PC-9 (cell line): ENCODE measurements around the gene OXA1L. TPM values are rescaled to one million over a fixed set of nuclear protein-coding genes. Genes with fewer than 3 reads are reported as not detected.

ENCODE experiments used
- BruUV-seq: library from RNA; stranded (reverse); fragments of 400-500 nt; replicated peaks from 2 replicates; lab custom pipeline; 2021; lab: Mats Ljungman, UMichigan
- CTCF ChIA-PET: fragments of 300-600 bp; sonication (Branson Sonifier 250); formaldehyde crosslinking; loops from one replicate; lab custom pipeline; 2022; ENCODE audit warnings: antibody characterized with exemption; lab: Charles Lee
- POLR2A ChIA-PET: fragments of 300-600 bp; sonication (Branson Sonifier 250); formaldehyde crosslinking; loops from one replicate; lab custom pipeline; 2022; ENCODE audit warnings: antibody characterized with exemption; ENCODE audit not compliant: unreplicated experiment; lab: Charles Lee
- DNase-seq, 2 experiments: peaks; one replicate each; pipeline versions ENCODE4 v3.0.0 to v3.0.0-alpha.2; 2015 to 2022; ENCODE audit warnings: mixed read lengths in 1 of 2
- H2AFZ ChIP-seq: fragments of 200-600 bp; sonication (generic); 2 replicates; pipeline ENCODE4 v1.8.1; 2017; ENCODE audit warnings: antibody characterized with exemption
- H3F3A ChIP-seq: fragments of 200-600 bp; sonication (generic); 2 replicates; pipeline ENCODE4 v1.8.1; 2017; ENCODE audit warnings: antibody characterized with exemption, mild to moderate bottlenecking, low read depth; ENCODE audit not compliant: insufficient read depth
- H3K27ac ChIP-seq: fragments of 200-600 bp; sonication (generic); 2 replicates; pipeline ENCODE4 v1.6.1; 2016; ENCODE audit warnings: mixed run types
- H3K27me3 ChIP-seq: fragments of 200-600 bp; sonication (generic); 2 replicates; pipeline ENCODE4 v1.6.1; 2016; ENCODE audit warnings: low read depth, mixed run types; ENCODE audit not compliant: insufficient read depth
- H3K36me3 ChIP-seq: fragments of 200-600 bp; sonication (generic); 2 replicates; pipeline ENCODE4 v1.6.1; 2016; ENCODE audit warnings: low read depth, mixed run types
- H3K4me1 ChIP-seq: fragments of 200-600 bp; sonication (generic); replicated peaks from 2 replicates; pipeline ENCODE4 v1.6.1; 2016; ENCODE audit warnings: mixed run types; ENCODE audit not compliant: insufficient read depth
- H3K4me2 ChIP-seq: fragments of 200-600 bp; sonication (generic); 2 replicates; pipeline ENCODE4 v1.6.1; 2017; ENCODE audit warnings: mixed run types
- H3K4me3 ChIP-seq: fragments of 200-600 bp; sonication (generic); 2 replicates; pipeline ENCODE4 v1.6.1; 2016; ENCODE audit warnings: mixed run types
- H3K79me2 ChIP-seq: fragments of 200-600 bp; sonication (generic); 2 replicates; pipeline ENCODE4 v1.6.1; 2017; ENCODE audit warnings: low read depth, mixed run types
- H3K9me2 ChIP-seq: fragments of 200-600 bp; sonication (generic); 2 replicates; pipeline ENCODE4 v1.8.1; 2017; ENCODE audit warnings: mild to moderate bottlenecking; ENCODE audit not compliant: insufficient read depth
- H3K9me3 ChIP-seq: fragments of 200-600 bp; sonication (generic); 2 replicates; pipeline ENCODE4 v1.8.1; 2016; ENCODE audit warnings: low read depth; ENCODE audit not compliant: insufficient read depth
- H4K20me1 ChIP-seq: fragments of 200-600 bp; sonication (generic); 2 replicates; pipeline ENCODE4 v1.8.1; 2017; ENCODE audit not compliant: insufficient read depth
- CTCF ChIP-seq: fragments of 200-600 bp; sonication (generic); conservative IDR thresholded peaks from 2 replicates; pipeline ENCODE4 v1.6.1; 2017; ENCODE audit warnings: mixed run types, antibody characterized with exemption, mild to moderate bottlenecking, moderate library complexity
- EZH2 ChIP-seq: fragments of 200-600 bp; sonication (generic); IDR thresholded peaks from 2 replicates; pipeline ENCODE4 v1.8.0; 2017; ENCODE audit warnings: antibody characterized with exemption, low read depth
- intact Hi-C: fragments of 100-400 bp; cut with micrococcal nuclease; formaldehyde crosslinking; loops from one replicate; pipeline ENCODE4 v1.10.0; 2022; ENCODE audit not compliant: unreplicated experiment
- total RNA-seq: library from RNA; stranded (reverse); gene quantifications from 2 replicates; pipeline ENCODE4 v1.2.3, GENCODE V29; 2021

Gene OXA1L
- total RNA-seq, 1 experiment from 2014 or later, result 70.9 TPM

- Histone ChIP-seq H3K27ac (no peak overlapping the region), H3F3A (no peaks in the 10 kb centered on the region), H3K9me3 (no peaks in the 10 kb centered on the region), H3K9me2 (no peaks in the 10 kb centered on the region), H4K20me1 (no peaks in the 10 kb centered on the region), H2AFZ (no peak overlapping the region), H3K4me3 (no peak overlapping the region), H3K4me2 (no peak overlapping the region), H3K4me1 (peaks cover 7% of the 10 kb centered on the region), H3K36me3 (peaks cover 4% of the 10 kb centered on the region; the same call in 1 of the 2 replicates), H3K79me2 (peaks cover 35% of the 10 kb centered on the region), H3K27me3 (no peaks in the 10 kb centered on the region)
- POLR2A ChIA-PET, result no interaction called here
- intact Hi-C loops, result loop anchor here (5.0 kb wide), 1 partner anchor 117 kb away; no protein-coding TSS in a partner anchor
- DNase-seq, result no peak
- no TSS peak for BruUV-seq
- CTCF ChIA-PET, result no interaction called here
- no peak for TF ChIP-seq EZH2
Observed at GRCh38 chr14:22769369-22769768, 2.9 kb downstream of the OXA1L start.

GRCh38 chr14:22770481-22771187, 4.1 kb downstream of the OXA1L start:
- Histone ChIP-seq H3K36me3 (peaks cover 4% of the 10 kb centered on the region; the same call in 1 of the 2 replicates), H3K4me2 (no peak overlapping the region), H3K9me3 (no peaks in the 10 kb centered on the region), H3K4me3 (no peak overlapping the region), H3K79me2 (peaks cover 27% of the 10 kb centered on the region), H2AFZ (no peak overlapping the region), H3K27me3 (no peaks in the 10 kb centered on the region), H3K4me1 (peaks cover 3% of the 10 kb centered on the region), H4K20me1 (no peaks in the 10 kb centered on the region), H3K27ac (no peak overlapping the region), H3F3A (no peaks in the 10 kb centered on the region), H3K9me2 (no peaks in the 10 kb centered on the region)
- CTCF ChIA-PET, result no interaction called here
- BruUV-seq, result no TSS peak
- POLR2A ChIA-PET, result no interaction called here
- DNase-seq, result no peak
- intact Hi-C loops, result no loop called here
- TF ChIP-seq EZH2, result no peak
- TF ChIP-seq CTCF, result no peak

- H4K20me1 ChIP-seq, result no peaks in the 10 kb centered on the region
- H3K4me2 ChIP-seq, result no peak overlapping the region
- H3K9me3 ChIP-seq, result no peaks in the 10 kb centered on the region
- ChIA-PET CTCF (no interaction called here), POLR2A (interaction anchor here (0.6 kb wide), 1 partner anchor 96 kb away, joined by 6 read pairs; no protein-coding TSS in a partner anchor)
- H3K4me1 ChIP-seq, result no peaks in the 10 kb centered on the region; the same call in 1 of the 2 replicates
- no peaks in the 10 kb centered on the region for H3K27me3 ChIP-seq
- no peak overlapping the region for H3K27ac ChIP-seq
- no peak overlapping the region for H3K4me3 ChIP-seq
- intact Hi-C loops, result no loop called here
- no peak for DNase-seq
- H3F3A ChIP-seq, result no peaks in the 10 kb centered on the region
- peaks cover 4% of the 10 kb centered on the region; the same call in 1 of the 2 replicates for H3K36me3 ChIP-seq
- H3K9me2 ChIP-seq, result no peaks in the 10 kb centered on the region
- BruUV-seq, result no TSS peak
- H3K79me2 ChIP-seq, result peaks cover 9% of the 10 kb centered on the region
- H2AFZ ChIP-seq, result no peak overlapping the region
- TF ChIP-seq EZH2 (no peak), CTCF (no peak)
Observed at GRCh38 chr14:22772725-22773124, 6.2 kb downstream of the OXA1L start.
